Measurements from ENCODE around the gene GOPC.

GRCh38 chr6:117637770-117638169, 35.5 kb upstream of the GOPC start:
- TF ChIP-seq EZH2 (IDR thresholded peaks at IDR 0.05; ENCODE audit: low read depth, unreplicated experiment) (no peak), EZH2phosphoT487 (IDR thresholded peaks at IDR 0.05; ENCODE audit: unreplicated experiment) (no peak), CTCF (conservative IDR thresholded peaks at IDR 0.05; ENCODE audit: low read depth in 2 of 2) (no peak), JUNB (IDR thresholded peaks at IDR 0.05; ENCODE audit: unreplicated experiment) (no peak), STAT1 (IDR thresholded peaks at IDR 0.05; ENCODE audit: unreplicated experiment) (no peak), POLR2AphosphoS5 (IDR thresholded peaks at IDR 0.05; ENCODE audit: low read depth) (no peak), ZNF114 (CRISPR knock-in tag; IDR thresholded peaks at IDR 0.05) (no peak), NANOG (IDR thresholded peaks at IDR 0.05; ENCODE audit: borderline replicate concordance) (no peak)
- TF ChIP-seq, protein P1, sequence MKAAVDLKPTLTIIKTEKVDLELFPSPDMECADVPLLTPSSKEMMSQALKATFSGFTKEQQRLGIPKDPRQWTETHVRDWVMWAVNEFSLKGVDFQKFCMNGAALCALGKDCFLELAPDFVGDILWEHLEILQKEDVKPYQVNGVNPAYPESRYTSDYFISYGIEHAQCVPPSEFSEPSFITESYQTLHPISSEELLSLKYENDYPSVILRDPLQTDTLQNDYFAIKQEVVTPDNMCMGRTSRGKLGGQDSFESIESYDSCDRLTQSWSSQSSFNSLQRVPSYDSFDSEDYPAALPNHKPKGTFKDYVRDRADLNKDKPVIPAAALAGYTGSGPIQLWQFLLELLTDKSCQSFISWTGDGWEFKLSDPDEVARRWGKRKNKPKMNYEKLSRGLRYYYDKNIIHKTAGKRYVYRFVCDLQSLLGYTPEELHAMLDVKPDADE (IDR thresholded peaks at IDR 0.05): no peak
- TF ChIP-seq, protein P2, sequence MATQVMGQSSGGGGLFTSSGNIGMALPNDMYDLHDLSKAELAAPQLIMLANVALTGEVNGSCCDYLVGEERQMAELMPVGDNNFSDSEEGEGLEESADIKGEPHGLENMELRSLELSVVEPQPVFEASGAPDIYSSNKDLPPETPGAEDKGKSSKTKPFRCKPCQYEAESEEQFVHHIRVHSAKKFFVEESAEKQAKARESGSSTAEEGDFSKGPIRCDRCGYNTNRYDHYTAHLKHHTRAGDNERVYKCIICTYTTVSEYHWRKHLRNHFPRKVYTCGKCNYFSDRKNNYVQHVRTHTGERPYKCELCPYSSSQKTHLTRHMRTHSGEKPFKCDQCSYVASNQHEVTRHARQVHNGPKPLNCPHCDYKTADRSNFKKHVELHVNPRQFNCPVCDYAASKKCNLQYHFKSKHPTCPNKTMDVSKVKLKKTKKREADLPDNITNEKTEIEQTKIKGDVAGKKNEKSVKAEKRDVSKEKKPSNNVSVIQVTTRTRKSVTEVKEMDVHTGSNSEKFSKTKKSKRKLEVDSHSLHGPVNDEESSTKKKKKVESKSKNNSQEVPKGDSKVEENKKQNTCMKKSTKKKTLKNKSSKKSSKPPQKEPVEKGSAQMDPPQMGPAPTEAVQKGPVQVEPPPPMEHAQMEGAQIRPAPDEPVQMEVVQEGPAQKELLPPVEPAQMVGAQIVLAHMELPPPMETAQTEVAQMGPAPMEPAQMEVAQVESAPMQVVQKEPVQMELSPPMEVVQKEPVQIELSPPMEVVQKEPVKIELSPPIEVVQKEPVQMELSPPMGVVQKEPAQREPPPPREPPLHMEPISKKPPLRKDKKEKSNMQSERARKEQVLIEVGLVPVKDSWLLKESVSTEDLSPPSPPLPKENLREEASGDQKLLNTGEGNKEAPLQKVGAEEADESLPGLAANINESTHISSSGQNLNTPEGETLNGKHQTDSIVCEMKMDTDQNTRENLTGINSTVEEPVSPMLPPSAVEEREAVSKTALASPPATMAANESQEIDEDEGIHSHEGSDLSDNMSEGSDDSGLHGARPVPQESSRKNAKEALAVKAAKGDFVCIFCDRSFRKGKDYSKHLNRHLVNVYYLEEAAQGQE (IDR thresholded peaks at IDR 0.05; ENCODE audit: unreplicated experiment): no peak
